ENCODE measurements around the gene JAG2. TPM values are rescaled to one million over a fixed set of nuclear protein-coding genes. Genes with fewer than 3 reads are reported as not detected.

Gene JAG2
- total and polyA plus RNA-seq, 12 donors: 0.83 to 16.2 (median 4.0) TPM

DNA sequence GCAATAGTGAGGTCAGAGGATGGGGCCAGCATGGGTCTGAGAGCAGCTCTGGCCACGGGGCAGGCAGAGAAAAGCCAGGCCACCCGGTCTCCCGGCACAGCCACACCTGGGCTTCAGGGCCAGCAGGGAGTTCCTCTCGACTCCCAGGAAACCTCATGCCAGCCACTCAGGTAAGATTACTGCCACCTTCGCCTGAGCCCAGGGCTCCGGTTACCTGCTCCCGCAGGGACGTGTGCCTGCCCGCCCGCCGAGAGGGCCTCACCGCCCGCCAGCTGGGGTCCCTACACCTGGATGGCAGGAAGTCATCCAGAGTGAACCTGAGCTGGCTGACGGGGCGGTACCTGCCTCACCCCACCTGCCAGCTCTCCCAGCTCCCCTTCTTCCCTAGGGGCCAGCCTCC is 7.3 kb downstream of the JAG2 start:
- no peaks in the 10 kb centered on the region for H3K4me1 ChIP-seq (replicated peaks in 1 of 2)
- no peaks in the 10 kb centered on the region for H3K36me3 ChIP-seq (replicated peaks in 1 of 2)
- 85 to 94% (median 89%) methylated on average over 11 to 15 of the region's 15 CpGs for WGBS, 4 donors
- peaks cover 5% of the 10 kb centered on the region for H3K27me3 ChIP-seq
- DNase-seq: no peak
- H3K27ac ChIP-seq: no peak overlapping the region
- no peaks in the 10 kb centered on the region for H3K9me3 ChIP-seq (replicated peaks in 1 of 3)
- intact Hi-C loops (cut with DNase I): no loop called here
- TF ChIP-seq POLR2A (IDR thresholded peaks at IDR 0.05) (no peak), CTCF (IDR thresholded peaks at IDR 0.05) (no peak)
- no peak overlapping the region for H3K4me3 ChIP-seq

- no peak for TF ChIP-seq CTCF (IDR thresholded peaks at IDR 0.05)
- intact Hi-C loops (cut with DNase I): no loop called here
- no peak overlapping the region for H3K27ac ChIP-seq
- no peak for DNase-seq
- H3K4me1 ChIP-seq (replicated peaks in 1 of 2): no peaks in the 10 kb centered on the region
- H3K36me3 ChIP-seq (replicated peaks in 1 of 2): no peaks in the 10 kb centered on the region
- H3K4me3 ChIP-seq: no peak overlapping the region
- WGBS, 4 donors: 77 to 86% (median 81%) methylated on average over 10 to 12 of the region's 12 CpGs
- peaks cover 5% of the 10 kb centered on the region for H3K27me3 ChIP-seq
- H3K9me3 ChIP-seq (replicated peaks in 1 of 3): no peaks in the 10 kb centered on the region
Measured at GRCh38 chr14:105160776-105161175, 7.8 kb downstream of the JAG2 start.

DNA sequence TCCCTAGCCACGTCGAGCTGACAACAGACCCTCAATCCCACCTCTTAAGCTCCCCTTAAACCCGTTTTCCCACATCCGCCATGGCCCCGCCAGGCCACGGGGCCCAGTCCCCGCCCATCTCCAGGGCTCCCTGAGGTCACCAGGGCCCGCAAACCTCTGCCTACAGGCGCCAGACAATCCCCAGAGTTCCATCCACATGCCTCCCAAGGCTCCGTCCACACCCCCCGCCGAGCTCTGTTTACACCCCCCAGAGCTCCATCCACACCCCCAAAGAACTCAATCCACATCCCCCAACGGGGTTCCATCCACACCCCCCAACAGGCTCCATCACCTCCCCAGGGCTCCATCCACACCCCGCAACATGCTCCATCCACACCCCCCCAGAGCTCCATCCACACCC is 9.2 kb downstream of the JAG2 start:
- Histone ChIP-seq H3K4me1 (replicated peaks in 1 of 2) (no peaks in the 10 kb centered on the region), H3K36me3 (replicated peaks in 1 of 2) (no peaks in the 10 kb centered on the region), H3K27ac (no peak overlapping the region), H3K4me3 (no peak overlapping the region), H3K27me3 (peaks cover 5% of the 10 kb centered on the region), H3K9me3 (replicated peaks in 1 of 3) (no peaks in the 10 kb centered on the region)
- no peak for DNase-seq
- no peak for TF ChIP-seq POLR2A (IDR thresholded peaks at IDR 0.05)
- no peak for TF ChIP-seq CTCF (IDR thresholded peaks at IDR 0.05)
- 74 to 86% (median 79%) methylated on average over 9 to 14 of the region's 14 CpGs for WGBS, 4 donors
- intact Hi-C loops (cut with DNase I): no loop called here

DNA sequence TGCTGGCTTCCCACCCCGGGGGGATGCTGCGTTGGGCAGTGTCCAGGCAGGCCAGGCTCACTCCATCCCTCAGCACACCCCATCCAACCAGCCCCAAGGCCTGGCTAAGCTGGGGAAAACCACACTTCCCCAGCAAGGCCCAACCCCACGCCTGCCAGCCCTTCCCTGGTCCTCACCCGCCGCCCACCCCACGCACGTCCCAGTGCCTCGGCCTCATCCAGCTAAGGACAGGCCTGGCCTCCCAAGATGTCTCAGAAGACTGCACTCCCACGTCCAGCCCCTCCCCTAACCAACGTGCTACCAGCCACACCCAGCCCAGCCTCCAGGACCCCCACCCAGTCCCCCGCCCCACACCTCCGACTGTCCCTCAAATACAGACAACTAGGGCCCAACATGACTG is 9.8 kb downstream of the JAG2 start:
- Histone ChIP-seq H3K36me3 (replicated peaks in 1 of 2) (no peaks in the 10 kb centered on the region), H3K4me1 (replicated peaks in 1 of 2) (no peaks in the 10 kb centered on the region), H3K27ac (no peak overlapping the region), H3K27me3 (peaks cover 5% of the 10 kb centered on the region), H3K9me3 (replicated peaks in 1 of 3) (no peaks in the 10 kb centered on the region), H3K4me3 (no peak overlapping the region)
- no peak for DNase-seq
- WGBS, 4 donors: 66 to 76% (median 74%) methylated on average over 4 to 12 of the region's 12 CpGs; no CpG with 5 or more reads in 1 of the 4 donors
- intact Hi-C loops (cut with DNase I): no loop called here
- TF ChIP-seq CTCF (IDR thresholded peaks at IDR 0.05) (no peak), POLR2A (IDR thresholded peaks at IDR 0.05) (no peak)
